Testis (tissue), 3 donors: ENCODE data around the gene HLCS. TPM values are rescaled to one million over a fixed set of nuclear protein-coding genes. Genes with fewer than 3 reads are reported as not detected.
"Not testable (repeated sequence)": the region's sequence is repeated elsewhere in the genome, so short reads cannot be mapped to it uniquely, and the experiment has no call there.

Experiments used
- DNase-seq: peaks from one replicate; pipeline ENCODE4 v3.0.0-alpha.2; 2019
- H3K27ac ChIP-seq, 2 donors: fragments of 200-600 bp; sonication (generic); one replicate each; pipeline ENCODE4 v1.5.1; 2019
- H3K27me3 ChIP-seq: fragments of 200-600 bp; sonication (generic); one replicate; pipeline ENCODE4 v1.5.1; 2019
- H3K36me3 ChIP-seq: fragments of 200-600 bp; sonication (generic); one replicate; pipeline ENCODE4 v1.5.1; 2017; ENCODE audit warnings: low read depth; ENCODE audit errors: missing control alignments
- H3K4me1 ChIP-seq: fragments of 200-600 bp; sonication (generic); one replicate; pipeline ENCODE4 v1.5.1; 2019
- H3K4me3 ChIP-seq, 2 donors: fragments of 200-600 bp; sonication (generic); one replicate each; pipeline ENCODE4 v1.5.1; 2017 to 2019
- H3K9me3 ChIP-seq: fragments of 200-600 bp; sonication (generic); one replicate; pipeline ENCODE4 v1.5.1; 2017
- CTCF ChIP-seq, 3 experiments: fragments of 450-650 bp in 2 of 3; fragments of 200-600 bp in 1 of 3; sonication (generic) in 1 of 3; IDR thresholded peaks; one replicate each; pipeline ENCODE4 v1.5.1; 2016 to 2019; ENCODE audit warnings: antibody characterized with exemption in 3 of 3, mild to moderate bottlenecking in 2 of 3, moderate library complexity in 1 of 3
- POLR2A ChIP-seq: fragments of 450-650 bp; IDR thresholded peaks from one replicate; pipeline ENCODE4 v1.6.1; 2017; ENCODE audit warnings: antibody characterized with exemption, mild to moderate bottlenecking, moderate library complexity
- WGBS, 2 donors: methylation state at CpG; one replicate each; pipeline ENCODE4 v1.1.5; 2018; 5-methylcytosine and 5-hydroxymethylcytosine counted together
- intact Hi-C: fragments of 100-400 bp; cut with DNase I; formaldehyde crosslinking; loops from one replicate; pipeline ENCODE4 v1.15.1; 2023; ENCODE audit warnings: low total_unique reads
- polyA plus RNA-seq: library from polyadenylated mRNA; stranded (reverse); fragments of 350-450 nt; fragmentation: Illumina TruSeq; extraction: RNeasy Lipid Tissue Mini Kit (QIAGEN cat#74804); gene quantifications from one replicate; pipeline ENCODE4 v1.2.3, GENCODE V29; 2014; ENCODE audit warnings: low read depth, low replicate concordance; ENCODE audit not compliant: insufficient read depth
- total RNA-seq, 2 donors: library from RNA; depleted of rRNA; stranded (reverse); fragments of >200 nt; gene quantifications; one replicate each; pipeline ENCODE4 v1.2.3, GENCODE V29; 2016

HLCS gene
- total and polyA plus RNA-seq, 3 donors from 2014 or later, result 19.5 to 38.1 (median 30.1) TPM

GRCh38 chr21:37005548-37006485, 39.3 kb upstream of the HLCS start:
- DNase-seq, result no peak
- Histone ChIP-seq H3K36me3 (no peaks in the 10 kb centered on the region), H3K27ac (no peak overlapping the region), H3K27me3 (no peaks in the 10 kb centered on the region), H3K4me1 (peaks cover 4% of the 10 kb centered on the region), H3K9me3 (no peaks in the 10 kb centered on the region), H3K4me3 (peak overlapping the region; percentile 36 to 47)
- intact Hi-C loops, result no loop called here
- 22 to 25% methylated on average over 42 to 76 of the region's 76 CpGs for WGBS, 2 donors
- no peak for TF ChIP-seq CTCF (IDR thresholded peaks at IDR 0.05)
- no peak for TF ChIP-seq POLR2A

DNA sequence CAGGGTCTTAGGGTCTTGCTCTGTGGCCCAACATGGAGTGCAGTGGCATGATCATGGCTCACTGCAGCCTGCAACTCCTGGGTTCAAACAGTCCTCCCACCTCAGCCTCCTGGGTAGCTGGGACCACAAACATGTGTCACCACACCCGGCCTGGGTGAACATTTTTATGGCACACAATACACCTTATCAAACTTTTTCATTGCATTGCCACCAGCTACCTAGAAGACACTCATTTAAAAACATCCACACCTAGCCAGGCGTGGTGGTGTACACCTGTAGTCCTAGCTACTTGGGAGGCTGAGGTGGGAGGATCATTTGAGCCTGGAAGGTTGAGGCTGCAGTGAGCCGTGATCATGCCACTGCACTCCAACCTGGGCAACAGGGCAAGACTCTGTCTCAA, 37.4 kb upstream of the HLCS start:
- intact Hi-C loops, H3K4me1 ChIP-seq, H3K9me3 ChIP-seq, H3K27ac ChIP-seq, H3K4me3 ChIP-seq, H3K36me3 ChIP-seq, H3K27me3 ChIP-seq, DNase-seq: not testable (repeated sequence)
- WGBS, 2 donors, result 79 to 82% methylated on average over 3 of the region's 3 CpGs

GRCh38 chr21:37002851-37003250, 36.4 kb upstream of the HLCS start:
- not testable (repeated sequence) for H3K4me1 ChIP-seq

DNA sequence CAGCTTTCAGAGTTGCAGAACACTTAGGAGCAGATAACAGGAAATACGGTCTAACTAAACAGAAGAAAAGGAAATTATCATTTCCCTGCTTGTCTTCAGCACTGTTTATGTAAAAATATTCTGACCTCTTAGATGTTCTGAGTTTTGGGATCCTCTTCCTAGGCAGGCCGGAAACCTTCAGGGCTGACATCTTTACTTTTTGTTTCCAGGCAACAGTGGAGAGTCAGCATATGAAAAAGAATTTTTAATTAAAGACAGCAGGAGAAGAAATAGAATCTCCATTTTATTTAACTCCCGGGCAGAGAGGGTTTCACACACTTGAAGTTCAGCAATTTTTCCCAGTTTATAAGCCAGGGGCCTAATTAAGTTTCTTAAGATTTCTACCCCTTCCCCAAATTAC, 35.0 kb upstream of the HLCS start:
- no peak for DNase-seq
- H3K36me3 ChIP-seq, result no peaks in the 10 kb centered on the region
- H3K27me3 ChIP-seq, result no peaks in the 10 kb centered on the region
- 49 to 56% methylated on average over 3 of the region's 3 CpGs for WGBS, 2 donors
- no peak overlapping the region for H3K27ac ChIP-seq
- peaks cover 4% of the 10 kb centered on the region for H3K4me1 ChIP-seq
- TF ChIP-seq CTCF (IDR thresholded peaks at IDR 0.05) (no peak), POLR2A (no peak)
- H3K9me3 ChIP-seq, result no peaks in the 10 kb centered on the region
- H3K4me3 ChIP-seq, result no peak overlapping the region
- intact Hi-C loops, result no loop called here

More at GRCh38 chr21:37002851-37003250, 36.4 kb upstream of the HLCS start:
- H3K9me3 ChIP-seq, DNase-seq, H3K36me3 ChIP-seq, intact Hi-C loops, H3K4me3 ChIP-seq, H3K27me3 ChIP-seq, H3K27ac ChIP-seq: not testable (repeated sequence)
- WGBS, 2 donors, result 79 to 87% methylated on average over 12 of the region's 12 CpGs

DNA sequence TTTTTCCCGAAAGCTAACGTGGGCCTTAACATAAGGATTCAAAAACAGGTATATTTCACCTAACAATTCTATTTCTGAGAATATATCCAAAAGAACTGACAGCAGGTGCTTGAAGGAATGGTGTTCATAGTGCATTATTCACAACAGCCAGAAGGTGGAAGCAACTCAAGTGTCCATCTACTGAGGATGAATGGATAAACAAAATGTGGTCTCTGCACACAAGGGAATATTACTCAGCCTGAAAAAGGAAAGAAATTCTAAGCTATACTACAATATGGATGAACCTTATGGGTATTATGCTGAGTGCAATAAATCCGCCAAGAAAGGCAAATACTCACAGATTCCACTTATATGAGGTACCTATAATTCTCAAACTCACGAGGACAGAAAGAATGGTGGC, 33.9 kb upstream of the HLCS start:
- 79 to 92% methylated on average over 4 of the region's 4 CpGs for WGBS, 2 donors
- H3K36me3 ChIP-seq, result no peaks in the 10 kb centered on the region
- TF ChIP-seq CTCF (IDR thresholded peaks at IDR 0.05) (no peak), POLR2A (no peak)
- H3K27me3 ChIP-seq, result no peaks in the 10 kb centered on the region
- no peaks in the 10 kb centered on the region for H3K4me1 ChIP-seq
- intact Hi-C loops, result no loop called here
- H3K9me3 ChIP-seq, result no peaks in the 10 kb centered on the region
- no peak overlapping the region for H3K27ac ChIP-seq
- no peak overlapping the region for H3K4me3 ChIP-seq
- DNase-seq, result no peak
